ENCODE results near the gene PSMA3.

GRCh38 chr14:58213176-58213575 is 31.5 kb upstream of the PSMA3 start:
- TF ChIP-seq, protein P1, sequence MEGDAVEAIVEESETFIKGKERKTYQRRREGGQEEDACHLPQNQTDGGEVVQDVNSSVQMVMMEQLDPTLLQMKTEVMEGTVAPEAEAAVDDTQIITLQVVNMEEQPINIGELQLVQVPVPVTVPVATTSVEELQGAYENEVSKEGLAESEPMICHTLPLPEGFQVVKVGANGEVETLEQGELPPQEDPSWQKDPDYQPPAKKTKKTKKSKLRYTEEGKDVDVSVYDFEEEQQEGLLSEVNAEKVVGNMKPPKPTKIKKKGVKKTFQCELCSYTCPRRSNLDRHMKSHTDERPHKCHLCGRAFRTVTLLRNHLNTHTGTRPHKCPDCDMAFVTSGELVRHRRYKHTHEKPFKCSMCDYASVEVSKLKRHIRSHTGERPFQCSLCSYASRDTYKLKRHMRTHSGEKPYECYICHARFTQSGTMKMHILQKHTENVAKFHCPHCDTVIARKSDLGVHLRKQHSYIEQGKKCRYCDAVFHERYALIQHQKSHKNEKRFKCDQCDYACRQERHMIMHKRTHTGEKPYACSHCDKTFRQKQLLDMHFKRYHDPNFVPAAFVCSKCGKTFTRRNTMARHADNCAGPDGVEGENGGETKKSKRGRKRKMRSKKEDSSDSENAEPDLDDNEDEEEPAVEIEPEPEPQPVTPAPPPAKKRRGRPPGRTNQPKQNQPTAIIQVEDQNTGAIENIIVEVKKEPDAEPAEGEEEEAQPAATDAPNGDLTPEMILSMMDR (conservative IDR thresholded peaks at IDR 0.05; ENCODE audit: low read depth, low read length), result no peak
- TF ChIP-seq EZH2 (IDR thresholded peaks at IDR 0.05; ENCODE audit: borderline replicate concordance, low read depth, low read length, poor library complexity, severe bottlenecking), result no peak
